GM23248 (cell line): ENCODE measurements around the gene CTBP2. TPM values are rescaled to one million over a fixed set of nuclear protein-coding genes. Genes with fewer than 3 reads are reported as not detected.
A peak's percentile ranks its signal among the peaks of the same experiment; 100 is the strongest.

Experiments
- DNase-seq: peaks from one replicate; pipeline ENCODE4 v3.0.0-alpha.2; 2015
- H2AFZ ChIP-seq: fragments of 200-600 bp; sonication (generic); 2 replicates; pipeline ENCODE4 v1.6.1; 2016; ENCODE audit warnings: antibody characterized with exemption
- H3F3A ChIP-seq: fragments of 200-600 bp; sonication (generic); 2 replicates; pipeline ENCODE4 v1.6.1; 2016; ENCODE audit warnings: mild to moderate bottlenecking, antibody characterized with exemption, mixed run types; ENCODE audit not compliant: insufficient read depth
- H3K27ac ChIP-seq: fragments of 200-600 bp; sonication (generic); 2 replicates; pipeline ENCODE4 v1.5.1; 2016; ENCODE audit warnings: mild to moderate bottlenecking
- H3K27me3 ChIP-seq: fragments of 200-600 bp; sonication (generic); replicated peaks from 2 replicates; pipeline ENCODE4 v1.6.1; 2016; ENCODE audit warnings: mild to moderate bottlenecking; ENCODE audit not compliant: insufficient read depth
- H3K36me3 ChIP-seq: fragments of 200-600 bp; sonication (generic); 2 replicates; pipeline ENCODE4 v1.6.1; 2016; ENCODE audit warnings: low read depth, mild to moderate bottlenecking
- H3K4me1 ChIP-seq: fragments of 200-600 bp; sonication (generic); 2 replicates; pipeline ENCODE4 v1.6.1; 2016; ENCODE audit warnings: mild to moderate bottlenecking; ENCODE audit not compliant: insufficient read depth
- H3K4me2 ChIP-seq: fragments of 200-600 bp; sonication (generic); one replicate; pipeline ENCODE4 v1.6.1; 2016; ENCODE audit warnings: mild to moderate bottlenecking; ENCODE audit not compliant: unreplicated experiment
- H3K4me3 ChIP-seq: fragments of 200-600 bp; sonication (generic); 2 replicates; pipeline ENCODE4 v1.5.1; 2016; ENCODE audit warnings: mild to moderate bottlenecking
- H3K79me2 ChIP-seq: fragments of 200-600 bp; sonication (generic); 2 replicates; pipeline ENCODE4 v1.6.1; 2016; ENCODE audit warnings: mild to moderate bottlenecking; ENCODE audit not compliant: insufficient read depth
- H3K9ac ChIP-seq: fragments of 200-600 bp; sonication (generic); 2 replicates; pipeline ENCODE4 v1.6.1; 2016; ENCODE audit warnings: mild to moderate bottlenecking
- H3K9me2 ChIP-seq: fragments of 200-600 bp; sonication (generic); 2 replicates; pipeline ENCODE4 v1.6.1; 2016; ENCODE audit warnings: mixed run types, mild to moderate bottlenecking, moderate library complexity; ENCODE audit not compliant: insufficient read depth
- H3K9me3 ChIP-seq: fragments of 200-600 bp; sonication (generic); one replicate; pipeline ENCODE4 v1.6.1; 2017; ENCODE audit warnings: low read depth
- H4K20me1 ChIP-seq: fragments of 200-600 bp; sonication (generic); 2 replicates; pipeline ENCODE4 v1.6.0; 2016; ENCODE audit not compliant: insufficient read depth
- EZH2 ChIP-seq: fragments of 200-600 bp; sonication (generic); IDR thresholded peaks from 2 replicates; pipeline ENCODE4 v1.6.1; 2018; ENCODE audit warnings: antibody characterized with exemption, mild to moderate bottlenecking; ENCODE audit not compliant: insufficient read depth, poor library complexity, severe bottlenecking
- EZH2phosphoT487 ChIP-seq: fragments of 200-600 bp; sonication (generic); IDR thresholded peaks from 2 replicates; pipeline ENCODE4 v1.6.1; 2018; ENCODE audit warnings: antibody characterized with exemption, moderate library complexity, mild to moderate bottlenecking, low read depth; ENCODE audit not compliant: insufficient read depth
- WGBS, 2 experiments: methylation state at CpG; one replicate each; pipeline ENCODE4 v1.1.6; 2015 to 2017; ENCODE audit warnings: low lambda C conversion rate in 2 of 2, low coverage in 1 of 2; ENCODE audit errors: missing lambda C conversion rate in 2 of 2; 5-methylcytosine and 5-hydroxymethylcytosine counted together
- in situ Hi-C: fragments of 300-500 bp; cut with MboI; formaldehyde crosslinking; loops from 2 replicates; pipeline ENCODE4 v1.15.0; 2020
- polyA plus RNA-seq: library from polyadenylated mRNA; unstranded; fragments of >200 nt; fragmentation: Nextera tagmentation; extraction: Ambion mirVana; gene quantifications from 2 replicates; pipeline ENCODE4 v1.2.1, GENCODE V29; 2016
- total RNA-seq: library from RNA; depleted of rRNA; stranded (reverse); fragments of >200 nt; shearing (Covaris generic); gene quantifications from 2 replicates; pipeline ENCODE4 v1.2.3, GENCODE V29; 2014

The CTBP2 gene
- total and polyA plus RNA-seq, 2 experiments from 2014 or later, result 52.0 to 65.5 TPM

DNA sequence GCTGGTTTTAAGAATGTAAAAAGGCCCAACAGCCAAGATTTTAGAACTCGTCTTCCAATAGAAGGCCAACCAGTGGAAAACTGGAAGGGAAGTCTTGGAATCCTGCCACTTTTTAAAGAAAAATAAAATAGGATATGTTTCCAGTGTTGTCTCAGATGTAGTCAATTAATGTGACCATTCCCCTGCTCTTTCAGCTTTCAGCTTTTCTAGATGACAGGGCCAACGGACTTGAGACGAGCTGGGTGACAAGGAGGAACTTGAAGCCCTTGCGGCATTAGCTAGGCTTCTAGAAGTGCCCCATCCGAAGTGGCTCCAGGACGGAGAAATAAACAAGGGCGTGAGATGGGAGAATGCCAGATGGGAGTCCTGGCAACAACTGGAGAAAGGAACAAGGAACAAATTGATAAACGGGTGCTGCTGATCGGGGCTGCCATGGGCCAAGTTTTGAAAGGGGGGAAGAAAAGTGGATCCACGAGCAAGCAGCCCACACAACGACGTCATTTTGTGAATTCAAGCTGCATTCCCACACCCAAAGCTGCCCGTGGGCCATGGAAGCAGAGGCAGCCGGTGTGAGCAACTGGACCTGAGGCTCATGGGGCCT is 42.3 kb downstream of the CTBP2 start:
- no peak overlapping the region for H2AFZ ChIP-seq
- no peak overlapping the region for H3K4me2 ChIP-seq
- DNase-seq, result peak; percentile 14
- H3K36me3 ChIP-seq, result no peaks in the 10 kb centered on the region
- TF ChIP-seq EZH2phosphoT487 (no peak), EZH2 (no peak)
- H3K27me3 ChIP-seq, result no peaks in the 10 kb centered on the region
- H4K20me1 ChIP-seq, result peaks cover 31% of the 10 kb centered on the region; the same call in 1 of the 2 replicates
- no peaks in the 10 kb centered on the region for H3K9me2 ChIP-seq
- peaks cover 13% of the 10 kb centered on the region; the same call in 1 of the 2 replicates for H3F3A ChIP-seq
- peaks cover 98% of the 10 kb centered on the region for H3K79me2 ChIP-seq
- no peak overlapping the region for H3K27ac ChIP-seq
- H3K9me3 ChIP-seq, result no peaks in the 10 kb centered on the region
- 32 to 38% methylated on average over 14 of the region's 14 CpGs for WGBS, 2 experiments
- H3K4me3 ChIP-seq, result no peak overlapping the region
- in situ Hi-C loops, result no loop called here
- no peak overlapping the region for H3K9ac ChIP-seq
- H3K4me1 ChIP-seq, result peaks cover 13% of the 10 kb centered on the region

DNA sequence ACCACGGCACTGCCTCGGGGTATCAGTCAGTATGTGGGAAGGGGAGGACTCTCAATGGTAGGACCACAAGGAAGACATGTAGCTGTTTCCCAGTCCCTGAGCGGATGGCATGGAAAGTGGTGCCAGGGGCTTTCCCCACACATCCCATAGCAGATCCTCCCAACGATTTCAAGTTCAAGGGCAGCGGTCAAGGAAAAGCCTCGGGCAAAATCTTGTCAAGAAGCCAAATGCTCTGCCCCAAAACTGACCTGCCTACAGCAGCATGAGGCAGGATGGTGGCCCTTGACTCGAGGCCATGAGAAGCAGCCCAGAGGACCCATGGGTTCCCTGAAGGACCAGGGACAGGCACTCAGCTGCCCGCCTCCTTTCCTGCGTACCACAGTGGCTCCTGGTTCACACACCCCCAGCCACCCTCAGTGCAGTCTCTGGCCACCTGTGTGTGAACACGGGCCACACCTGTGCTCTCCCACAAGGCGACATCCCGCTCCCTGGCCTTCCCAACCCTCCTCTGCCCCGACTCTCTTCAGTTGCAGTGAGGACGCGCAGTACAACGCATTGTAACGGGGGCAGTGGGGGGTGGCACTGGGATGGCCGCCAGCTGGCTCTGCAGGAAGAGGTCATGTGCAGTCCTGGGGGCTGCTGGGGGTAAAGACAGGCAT is 43.6 kb downstream of the CTBP2 start:
- H3K9ac ChIP-seq, result no peak overlapping the region

DNA sequence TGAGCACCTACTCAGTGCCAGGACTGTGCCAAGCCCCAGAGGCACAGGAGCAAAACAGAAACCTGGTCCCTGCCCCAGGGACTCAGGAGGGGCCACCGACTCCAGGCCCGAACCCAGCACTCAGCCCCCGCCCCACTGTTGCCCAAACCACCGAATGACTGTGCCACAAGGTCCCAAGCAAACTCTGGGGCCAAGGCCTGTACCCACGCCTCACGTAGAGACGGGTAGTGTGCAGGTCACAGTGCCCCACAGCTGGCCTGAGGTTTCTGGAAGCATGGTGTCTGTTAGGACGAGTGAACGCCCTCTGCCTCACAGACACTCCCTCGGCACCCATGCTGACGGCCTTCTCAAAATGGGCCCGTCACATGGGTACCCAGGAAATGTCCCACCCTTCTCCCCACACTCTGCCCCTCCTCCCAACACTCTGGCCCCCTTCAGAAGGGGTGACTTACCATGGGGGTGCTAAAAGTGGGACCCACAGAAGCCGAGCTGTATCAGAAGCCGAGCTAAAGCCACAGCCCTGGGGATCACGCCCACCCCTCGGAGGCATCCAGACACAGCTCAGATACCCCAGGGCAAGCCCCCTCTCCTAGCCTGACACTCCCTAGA is 44.2 kb downstream of the CTBP2 start:
- Histone ChIP-seq H3F3A (peaks cover 21% of the 10 kb centered on the region; the same call in 1 of the 2 replicates), H3K9me2 (no peaks in the 10 kb centered on the region), H3K9me3 (no peaks in the 10 kb centered on the region), H3K27ac (no peak overlapping the region), H3K79me2 (peaks cover 98% of the 10 kb centered on the region), H2AFZ (no peak overlapping the region), H3K27me3 (no peaks in the 10 kb centered on the region), H3K4me2 (no peak overlapping the region), H3K4me1 (peaks cover 13% of the 10 kb centered on the region), H3K36me3 (no peaks in the 10 kb centered on the region), H4K20me1 (peaks cover 28% of the 10 kb centered on the region; the same call in 1 of the 2 replicates), H3K9ac (no peak overlapping the region), H3K4me3 (no peak overlapping the region)
- in situ Hi-C loops, result no loop called here
- DNase-seq, result no peak
- 94 to 96% methylated on average over 16 of the region's 16 CpGs for WGBS, 2 experiments
- TF ChIP-seq EZH2, result no peak
- TF ChIP-seq EZH2phosphoT487, result no peak

More for the DNA sequence above, 43.6 kb downstream of the CTBP2 start:
- H3K9me2 ChIP-seq, result no peaks in the 10 kb centered on the region
- H2AFZ ChIP-seq, result no peak overlapping the region
- no peaks in the 10 kb centered on the region for H3K9me3 ChIP-seq
- in situ Hi-C loops, result no loop called here
- no peaks in the 10 kb centered on the region for H3K27me3 ChIP-seq
- H4K20me1 ChIP-seq, result peaks cover 24% of the 10 kb centered on the region; the same call in 1 of the 2 replicates
- H3K4me2 ChIP-seq, result no peak overlapping the region
- DNase-seq, result no peak
- no peak overlapping the region for H3K4me3 ChIP-seq
- peaks cover 17% of the 10 kb centered on the region; the same call in 1 of the 2 replicates for H3F3A ChIP-seq
- H3K4me1 ChIP-seq, result peaks cover 13% of the 10 kb centered on the region
- 95 to 96% methylated on average over 16 to 18 of the region's 18 CpGs for WGBS, 2 experiments
- no peaks in the 10 kb centered on the region for H3K36me3 ChIP-seq
- H3K27ac ChIP-seq, result no peak overlapping the region
- TF ChIP-seq EZH2 (no peak), EZH2phosphoT487 (no peak)
- peaks cover 98% of the 10 kb centered on the region for H3K79me2 ChIP-seq

DNA sequence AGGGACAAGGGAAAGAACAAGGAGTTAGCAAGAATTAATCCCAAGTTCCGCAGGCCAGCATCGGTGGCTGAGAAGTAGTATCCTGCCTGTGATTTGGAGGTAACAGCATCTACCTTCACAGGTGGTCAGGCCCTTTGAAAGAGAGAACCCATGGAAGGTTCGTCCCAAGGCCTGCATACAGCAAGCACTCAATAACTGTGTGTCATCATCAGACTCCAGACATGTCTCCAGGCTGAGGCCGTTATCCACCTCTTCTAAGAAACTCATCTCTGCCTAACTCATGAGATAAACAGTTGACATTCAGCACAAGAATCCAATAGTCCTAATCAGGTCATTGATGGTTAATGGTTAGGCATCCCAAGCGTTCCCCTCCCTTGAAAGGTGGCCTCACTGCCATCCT is 45.0 kb downstream of the CTBP2 start:
- Histone ChIP-seq H3K4me1 (peaks cover 13% of the 10 kb centered on the region), H3K27me3 (no peaks in the 10 kb centered on the region), H2AFZ (no peak overlapping the region), H3K79me2 (peaks cover 98% of the 10 kb centered on the region), H3K36me3 (no peaks in the 10 kb centered on the region), H3K9me3 (no peaks in the 10 kb centered on the region), H3K4me3 (no peak overlapping the region), H3F3A (peaks cover 23% of the 10 kb centered on the region; the same call in 1 of the 2 replicates), H4K20me1 (peaks cover 21% of the 10 kb centered on the region; the same call in 1 of the 2 replicates), H3K9me2 (no peaks in the 10 kb centered on the region), H3K4me2 (no peak overlapping the region), H3K9ac (no peak overlapping the region), H3K27ac (no peak overlapping the region)
- 94 to 97% methylated on average over 5 of the region's 5 CpGs for WGBS, 2 experiments
- in situ Hi-C loops, result no loop called here
- no peak for DNase-seq
- TF ChIP-seq EZH2phosphoT487, result no peak
- TF ChIP-seq EZH2, result no peak
